COR-L47 (cell line): ENCODE measurements around the gene P4HA2.

Experiments used
- DNase-seq: peaks from one replicate; lab custom pipeline; 2025; lab: John Stamatoyannopoulos, UW

The P4HA2 gene

GRCh38 chr5:132264546-132265335, 37.1 kb upstream of the P4HA2 start:
- no peak for DNase-seq

- DNase-seq, result no peak
Measured at GRCh38 chr5:132263548-132264261, 36.1 kb upstream of the P4HA2 start.

- no peak for DNase-seq
Measured at GRCh38 chr5:132262882-132263547, 35.4 kb upstream of the P4HA2 start.

GRCh38 chr5:132261881-132262845, 34.5 kb upstream of the P4HA2 start:
- DNase-seq, result no peak

- DNase-seq, result no peak
Measured at GRCh38 chr5:132260714-132261551, 33.3 kb upstream of the P4HA2 start.

- DNase-seq, result no peak
Measured at GRCh38 chr5:132260051-132260450, 32.4 kb upstream of the P4HA2 start.

- DNase-seq, result no peak
Measured at GRCh38 chr5:132259069-132259851, 31.6 kb upstream of the P4HA2 start.

GRCh38 chr5:132258102-132259068, 30.7 kb upstream of the P4HA2 start:
- no peak for DNase-seq

GRCh38 chr5:132257131-132258101, 29.8 kb upstream of the P4HA2 start, which contains the start of gene PDLIM4:
PDLIM4 (plus strand) TSS chr5:132257696; CDS start chr5:132257735, 39 bp downstream.
- no peak for DNase-seq

- no peak for DNase-seq
Measured at GRCh38 chr5:132256783-132257130, 29.1 kb upstream of the P4HA2 start.

GRCh38 chr5:132256086-132256782, 28.6 kb upstream of the P4HA2 start:
- DNase-seq, result no peak

- DNase-seq, result no peak
Measured at GRCh38 chr5:132254321-132254977, 26.8 kb upstream of the P4HA2 start.

GRCh38 chr5:132253452-132254320, 26.0 kb upstream of the P4HA2 start:
- DNase-seq, result peak; percentile 40

- peak; percentile 56 for DNase-seq
Measured at GRCh38 chr5:132253008-132253441, 25.4 kb upstream of the P4HA2 start.

- no peak for DNase-seq
Measured at GRCh38 chr5:132251220-132251725, 23.6 kb upstream of the P4HA2 start.
